Mesodermal cell (in vitro differentiated cells): ENCODE results near the gene NCKIPSD.
A peak's percentile ranks its signal among the peaks of the same experiment; 100 is the strongest.

Experiments
- H3K27ac ChIP-seq: 2 replicates; pipeline ENCODE4 v1.7.0; 2013; ENCODE audit warnings: mild to moderate bottlenecking, low read depth, low read length, moderate library complexity; ENCODE audit not compliant: severe bottlenecking
- H3K36me3 ChIP-seq: 2 replicates; pipeline ENCODE4 v1.7.1; 2013; ENCODE audit warnings: mild to moderate bottlenecking, low read length, moderate library complexity; ENCODE audit not compliant: control insufficient read depth, insufficient read depth
- H3K4me1 ChIP-seq: one replicate; pipeline ENCODE4 v1.7.1; 2013; ENCODE audit warnings: mild to moderate bottlenecking, low read length; ENCODE audit not compliant: insufficient read depth, control insufficient read depth, poor library complexity, severe bottlenecking
- H3K4me3 ChIP-seq: 2 replicates; pipeline ENCODE4 v1.7.0; 2013; ENCODE audit warnings: low read length, control low read depth, mild to moderate bottlenecking; ENCODE audit not compliant: insufficient read depth, poor library complexity, severe bottlenecking; ENCODE audit errors: extremely low read depth
- H3K9me3 ChIP-seq: 2 replicates; pipeline ENCODE4 v1.7.1; 2013; ENCODE audit warnings: mild to moderate bottlenecking, low read length, moderate library complexity; ENCODE audit not compliant: control insufficient read depth
- WGBS, 2 experiments: methylation state at CpG; one replicate each; pipeline ENCODE4 v1.1.5; 2013; ENCODE audit warnings: missing lambda C conversion rate in 2 of 2; ENCODE audit not compliant: insufficient coverage in 2 of 2; 5-methylcytosine and 5-hydroxymethylcytosine counted together

NCKIPSD gene

DNA sequence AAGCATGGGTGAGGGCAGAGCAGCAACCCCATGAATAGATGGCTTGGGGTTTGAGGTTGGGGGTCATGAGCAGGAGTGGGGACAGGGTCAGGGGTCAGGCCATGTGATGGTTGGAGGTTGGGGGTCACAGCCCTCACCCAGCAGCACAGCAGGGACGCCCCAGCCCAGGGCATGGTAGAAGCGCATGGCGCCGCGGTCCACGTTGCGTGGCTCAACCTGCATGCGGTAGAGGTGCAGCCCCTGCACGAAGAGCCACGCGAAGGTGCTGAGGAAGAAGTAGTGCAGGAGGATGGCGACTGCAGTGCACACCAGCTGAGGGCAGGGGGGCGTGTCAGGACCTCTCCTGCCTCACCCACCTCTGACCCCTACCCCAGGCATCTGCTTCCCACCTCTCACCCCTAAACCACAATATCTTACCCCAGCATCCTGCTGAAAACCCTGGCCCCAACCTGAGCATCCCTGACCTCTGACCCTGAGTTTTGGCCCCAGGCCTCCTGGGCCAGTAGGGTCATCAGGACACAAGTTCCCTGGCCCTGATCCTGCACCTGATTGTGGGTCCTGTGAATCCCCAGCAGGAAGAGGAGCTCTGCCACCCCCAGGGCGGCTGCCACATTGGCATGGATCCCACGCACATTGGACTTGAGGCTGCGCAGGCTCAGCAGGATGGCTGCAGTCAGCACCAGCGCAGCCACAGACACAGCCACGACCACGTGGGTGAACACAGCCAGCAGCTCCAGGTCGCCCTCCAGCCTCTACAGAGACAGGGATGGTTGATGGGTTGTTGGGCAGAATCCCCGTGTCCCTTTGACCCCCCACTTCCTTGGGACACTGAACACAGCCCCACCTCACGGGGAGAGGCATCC is 40.6 kb downstream of the NCKIPSD start:
- Histone ChIP-seq H3K36me3 (peaks cover 41% of the 10 kb centered on the region), H3K4me1 (no peaks in the 10 kb centered on the region)
- 94 to 99% methylated on average over 14 to 15 of the region's 22 CpGs for WGBS, 2 experiments

DNA sequence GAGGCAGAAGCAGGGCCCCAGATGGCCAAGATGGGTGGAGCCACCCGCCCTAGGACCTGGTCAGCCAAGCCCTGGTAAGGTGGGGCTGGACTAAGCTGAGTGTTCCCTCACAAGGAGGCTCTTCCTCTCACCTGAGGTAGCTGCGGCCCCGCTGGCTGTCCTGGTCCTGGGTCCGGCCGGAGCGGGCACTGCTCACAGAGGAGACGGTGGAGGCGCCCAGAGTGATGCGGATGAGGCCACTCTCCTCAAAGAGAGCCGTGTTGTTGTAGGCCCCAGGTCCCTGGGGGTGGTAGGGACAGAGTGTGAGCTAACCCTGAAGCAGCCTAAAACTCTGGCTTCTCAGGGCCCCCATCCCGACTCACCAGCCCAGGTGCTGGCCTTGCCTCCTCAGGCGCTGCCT is 43.1 kb downstream of the NCKIPSD start:
- H3K36me3 ChIP-seq, result peaks cover 51% of the 10 kb centered on the region
- no peak overlapping the region for H3K27ac ChIP-seq
- H3K4me1 ChIP-seq, result peaks cover 2% of the 10 kb centered on the region
- 97 to 99% methylated on average over 9 to 12 of the region's 12 CpGs for WGBS, 2 experiments
- no peak overlapping the region for H3K4me3 ChIP-seq
- no peaks in the 10 kb centered on the region for H3K9me3 ChIP-seq

More for the DNA sequence above, 40.6 kb downstream of the NCKIPSD start:
- H3K27ac ChIP-seq, result no peak overlapping the region
- no peak overlapping the region for H3K4me3 ChIP-seq
- H3K9me3 ChIP-seq, result no peaks in the 10 kb centered on the region

DNA sequence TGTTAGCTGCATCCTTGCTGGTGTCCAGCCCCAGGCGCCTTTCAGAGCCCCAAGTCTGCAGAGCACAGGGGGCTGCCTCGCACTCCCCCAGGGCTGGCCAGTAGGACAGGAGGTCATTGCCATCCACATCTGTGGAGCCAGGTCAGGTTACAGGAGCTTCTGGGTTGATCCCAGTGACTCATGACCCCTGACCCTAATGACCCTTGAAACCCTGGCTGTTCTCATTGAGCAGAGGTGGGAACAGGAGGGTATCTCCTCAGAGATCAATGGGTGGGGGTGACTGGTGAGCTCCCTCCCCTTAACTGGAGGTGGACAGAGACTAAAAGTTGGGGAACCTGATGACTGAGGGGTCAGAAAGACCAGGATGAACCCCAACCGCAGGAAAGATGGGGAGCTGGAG is 44.3 kb downstream of the NCKIPSD start:
- Histone ChIP-seq H3K4me1 (peaks cover 13% of the 10 kb centered on the region), H3K9me3 (no peaks in the 10 kb centered on the region), H3K4me3 (no peak overlapping the region), H3K27ac (no peak overlapping the region), H3K36me3 (peaks cover 53% of the 10 kb centered on the region)
- WGBS, 2 experiments, result 92% methylated on average over 2 to 3 of the region's 3 CpGs

DNA sequence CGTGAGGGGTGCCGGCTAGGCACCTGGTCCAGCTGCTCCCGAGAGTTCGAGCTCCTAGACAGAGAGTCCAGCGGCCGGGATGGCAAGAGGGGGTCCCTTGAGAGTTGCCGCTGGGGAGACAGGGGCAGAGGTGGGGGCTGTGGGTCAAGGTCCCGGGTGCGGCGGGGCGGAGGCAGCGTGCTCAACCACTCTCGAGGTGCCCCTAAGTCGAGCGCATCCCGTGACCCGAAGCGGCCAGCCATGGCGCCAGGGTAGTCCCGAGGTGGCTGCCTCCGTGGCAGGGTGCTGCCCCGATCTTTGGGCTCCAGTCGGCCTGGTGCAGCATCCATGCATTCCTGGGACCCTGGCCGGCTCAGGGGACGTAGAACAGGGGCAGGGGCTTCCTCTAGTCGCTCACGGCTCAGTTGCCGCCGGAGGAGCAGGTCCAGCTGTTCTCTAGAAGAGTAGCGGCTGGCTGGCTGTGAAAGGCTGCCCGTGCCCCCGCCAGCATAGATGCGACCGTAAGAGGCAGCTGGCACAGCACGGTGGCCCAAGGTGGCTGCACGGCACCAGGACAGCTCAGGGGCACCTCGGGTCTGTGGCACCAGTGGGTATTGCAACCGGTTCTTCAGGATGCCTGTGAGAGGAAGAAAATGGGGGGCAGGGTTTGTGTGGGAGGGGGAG is 45.6 kb downstream of the NCKIPSD start:
- Histone ChIP-seq H3K4me1 (peaks cover 17% of the 10 kb centered on the region), H3K27ac (no peak overlapping the region), H3K36me3 (peaks cover 42% of the 10 kb centered on the region), H3K4me3 (no peak overlapping the region), H3K9me3 (no peaks in the 10 kb centered on the region)
- WGBS, 2 experiments, result 96 to 97% methylated on average over 35 to 36 of the region's 38 CpGs

DNA sequence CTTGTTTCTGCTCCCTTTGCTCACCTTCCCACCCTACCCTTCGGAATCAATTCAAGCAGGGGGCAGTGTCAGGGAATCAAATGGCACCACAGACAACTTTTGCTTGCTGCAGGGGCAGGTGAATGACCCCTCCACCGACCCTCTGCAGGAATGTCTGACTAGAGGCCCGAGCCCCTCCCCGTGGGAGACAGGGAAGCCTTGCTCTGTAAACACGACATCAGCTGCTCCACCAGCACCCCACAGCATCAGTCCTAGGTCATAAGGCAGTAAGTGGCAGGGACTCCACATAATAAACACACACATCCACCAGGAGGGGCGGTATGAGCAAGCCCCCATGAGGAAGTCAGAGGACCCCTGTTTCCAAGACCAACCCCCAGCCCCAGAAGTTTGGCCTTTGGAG is 48.4 kb downstream of the NCKIPSD start:
- no peaks in the 10 kb centered on the region for H3K9me3 ChIP-seq
- H3K36me3 ChIP-seq, result peaks cover 52% of the 10 kb centered on the region
- peaks cover 23% of the 10 kb centered on the region for H3K4me1 ChIP-seq
- 81 to 88% methylated on average over 5 to 6 of the region's 6 CpGs for WGBS, 2 experiments
- H3K27ac ChIP-seq, result no peak overlapping the region
- H3K4me3 ChIP-seq, result no peak overlapping the region

DNA sequence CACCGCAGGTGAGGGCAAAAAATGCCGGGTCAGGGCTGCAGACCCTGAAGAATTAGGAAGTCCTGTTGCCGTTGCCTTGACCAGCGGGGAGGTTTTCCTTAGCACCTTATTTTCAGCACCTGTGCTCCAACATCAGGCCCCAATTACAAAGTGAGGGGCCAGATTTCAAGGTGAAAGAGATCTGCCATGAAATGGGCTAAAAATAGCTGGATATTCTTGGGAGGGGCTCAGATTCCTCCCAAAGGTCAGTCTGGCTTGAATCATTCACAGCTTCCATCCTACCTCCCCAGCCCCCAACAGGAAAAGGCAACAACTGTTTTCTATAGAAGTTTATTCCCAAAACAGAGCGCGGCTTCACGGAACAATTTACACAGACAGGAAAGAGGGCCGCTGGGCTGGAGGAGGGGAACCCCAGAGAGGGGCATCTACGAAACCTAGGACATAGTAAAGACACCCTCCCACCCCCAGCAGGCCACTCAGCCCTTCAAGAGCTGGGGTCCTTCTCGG is 49.5 kb downstream of the NCKIPSD start:
- Histone ChIP-seq H3K9me3 (no peaks in the 10 kb centered on the region), H3K4me1 (peaks cover 23% of the 10 kb centered on the region), H3K27ac (peak overlapping the region; percentile 90), H3K36me3 (peaks cover 59% of the 10 kb centered on the region), H3K4me3 (peak overlapping the region; percentile 95)
- WGBS, 2 experiments, result 0 to 7% methylated on average over 2 to 7 of the region's 10 CpGs

DNA sequence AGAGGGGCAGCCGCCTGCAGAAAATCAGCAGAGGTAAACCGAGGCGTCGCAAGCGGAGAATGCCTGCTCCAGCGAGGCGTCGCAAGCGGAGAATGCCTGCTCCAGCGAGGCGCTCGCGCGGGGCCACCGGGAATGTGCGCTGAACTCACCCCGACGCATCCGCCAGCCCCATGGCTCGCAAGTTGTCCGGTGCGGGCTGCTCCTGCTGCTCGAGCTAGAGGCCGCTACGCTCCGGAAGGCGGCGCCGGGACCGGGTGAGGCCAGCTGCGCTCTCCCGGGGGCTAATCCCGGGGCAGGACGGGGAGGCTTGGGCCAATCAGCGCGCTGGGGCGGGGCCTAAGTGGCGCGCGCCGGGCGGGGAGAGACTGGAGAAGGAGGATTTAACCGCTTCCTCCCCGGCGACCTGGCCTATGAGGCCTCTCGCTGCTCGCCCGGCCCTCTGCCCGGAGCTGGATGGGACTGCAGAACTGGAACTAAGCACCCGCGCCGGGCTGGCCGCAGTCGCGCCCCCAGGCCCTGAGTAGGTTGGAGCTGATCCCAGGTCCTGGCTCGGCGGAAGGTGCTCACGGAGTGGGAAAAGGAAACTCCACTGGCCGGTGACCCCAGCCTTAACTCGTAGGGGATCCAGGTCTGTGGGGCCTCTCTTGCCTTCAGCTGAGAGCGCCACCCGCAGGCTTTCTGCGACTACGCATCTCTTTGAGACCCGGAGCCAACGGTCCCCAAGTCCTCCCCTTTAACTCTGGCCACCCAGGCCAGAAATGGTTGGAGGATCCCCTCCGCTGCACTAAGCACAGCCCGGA is 50.3 kb downstream of the NCKIPSD start, which contains the start of gene SLC26A6:
TSS of gene SLC26A6 (minus strand) at position 240 of the 800 bp plus-strand sequence. CDS start at position 172, 68 bp downstream.
- H3K36me3 ChIP-seq, result peaks cover 62% of the 10 kb centered on the region
- no peaks in the 10 kb centered on the region for H3K9me3 ChIP-seq
- H3K4me3 ChIP-seq, result peak within 1 kb of the TSS; percentile 95
- H3K27ac ChIP-seq, result peak within 1 kb of the TSS; percentile 90
- 0% methylated on average over 53 to 62 of the region's 68 CpGs for WGBS, 2 experiments
- peaks cover 23% of the 10 kb centered on the region for H3K4me1 ChIP-seq

DNA sequence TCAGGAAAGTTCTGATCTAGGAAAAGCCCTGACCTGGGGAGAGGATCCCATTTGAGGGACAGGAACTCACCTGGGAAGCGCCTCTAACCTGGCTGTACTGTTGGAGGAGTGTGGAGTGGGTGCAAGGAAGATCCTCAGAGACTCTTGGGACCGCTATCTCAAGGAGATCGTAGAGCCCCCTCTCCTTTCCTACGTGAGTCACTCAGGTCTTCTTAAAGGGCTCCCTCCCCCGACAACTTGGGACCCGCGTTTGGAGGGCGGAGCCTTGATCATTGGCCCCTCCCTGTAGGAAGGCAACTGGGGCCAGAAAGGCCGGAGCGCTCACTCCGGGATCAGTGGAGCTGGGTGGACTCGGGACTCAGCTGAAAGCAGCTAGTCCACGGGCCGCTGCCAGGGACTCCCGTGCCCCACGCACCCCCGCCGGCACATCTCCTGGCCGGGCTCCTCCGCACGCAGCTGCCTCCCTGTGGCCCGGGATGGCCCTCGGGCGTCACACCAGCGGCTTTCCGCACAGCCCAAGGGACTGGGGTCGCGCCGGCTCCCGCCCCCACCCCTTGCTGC is 51.0 kb downstream of the NCKIPSD start:
- 1% methylated on average over 23 to 27 of the region's 30 CpGs for WGBS, 2 experiments
- Histone ChIP-seq H3K4me3 (peak overlapping the region; percentile 95), H3K36me3 (peaks cover 62% of the 10 kb centered on the region), H3K9me3 (no peaks in the 10 kb centered on the region), H3K4me1 (peaks cover 23% of the 10 kb centered on the region), H3K27ac (peak overlapping the region; percentile 90)

DNA sequence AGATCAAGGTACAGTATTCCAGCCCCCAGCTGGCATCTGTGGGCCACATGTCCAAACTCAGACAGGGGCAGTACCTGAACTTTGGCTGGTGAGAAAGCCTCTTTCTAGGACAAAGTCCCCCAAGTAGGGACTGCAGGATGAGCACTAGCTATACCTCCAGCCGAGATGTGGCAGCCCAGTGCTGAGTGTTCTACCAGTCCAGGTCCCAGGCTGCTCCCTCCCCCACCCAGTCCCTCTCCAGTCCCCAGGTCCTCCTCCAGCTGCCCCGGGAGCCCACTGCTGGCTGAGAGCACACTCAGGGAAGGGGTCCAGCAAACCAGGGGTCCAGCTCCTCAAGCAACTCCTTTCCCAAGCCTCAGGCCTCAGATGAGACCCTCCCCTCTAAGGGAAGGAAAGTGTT is 52.0 kb downstream of the NCKIPSD start:
- Histone ChIP-seq H3K4me1 (peaks cover 23% of the 10 kb centered on the region), H3K36me3 (peaks cover 66% of the 10 kb centered on the region), H3K9me3 (no peaks in the 10 kb centered on the region), H3K27ac (no peak overlapping the region), H3K4me3 (no peak overlapping the region)
- 100% methylated on average over 1 of the region's 2 CpGs for WGBS, 2 experiments

DNA sequence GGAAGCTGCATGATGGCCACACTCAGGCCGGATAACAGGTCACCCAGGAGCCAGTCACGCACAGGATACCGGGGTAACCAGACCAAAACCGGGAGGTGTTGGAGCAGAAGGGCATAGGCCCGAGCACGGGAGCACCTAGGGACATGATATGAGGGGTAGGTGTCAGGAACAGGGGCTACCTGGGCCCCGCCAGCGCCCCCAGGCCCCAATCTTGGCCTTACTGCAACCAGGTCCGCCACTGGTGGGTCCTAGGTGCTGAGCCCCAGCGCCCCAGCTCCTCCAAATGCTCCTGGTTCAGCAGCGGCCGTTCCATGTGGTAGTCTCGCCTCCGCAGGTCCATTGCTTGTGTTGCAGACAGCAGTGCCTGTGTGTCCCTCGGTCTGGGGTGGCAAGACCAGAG is 52.5 kb downstream of the NCKIPSD start:
- Histone ChIP-seq H3K4me3 (no peak overlapping the region), H3K4me1 (peaks cover 23% of the 10 kb centered on the region), H3K27ac (no peak overlapping the region), H3K9me3 (no peaks in the 10 kb centered on the region), H3K36me3 (peaks cover 71% of the 10 kb centered on the region)
- WGBS, 2 experiments, result 92 to 97% methylated on average over 13 to 15 of the region's 15 CpGs
